GM12872 (cell line): ENCODE measurements around the gene PTPRM.

ENCODE experiments used
- TF ChIP-seq, protein P1 (sequence below): IDR thresholded peaks from 3 replicates; pipeline ENCODE4 v1.5.1; 2011; ENCODE audit warnings: low read depth, mild to moderate bottlenecking, low read length, moderate library complexity; ENCODE audit not compliant: insufficient read depth

PTPRM gene

DNA sequence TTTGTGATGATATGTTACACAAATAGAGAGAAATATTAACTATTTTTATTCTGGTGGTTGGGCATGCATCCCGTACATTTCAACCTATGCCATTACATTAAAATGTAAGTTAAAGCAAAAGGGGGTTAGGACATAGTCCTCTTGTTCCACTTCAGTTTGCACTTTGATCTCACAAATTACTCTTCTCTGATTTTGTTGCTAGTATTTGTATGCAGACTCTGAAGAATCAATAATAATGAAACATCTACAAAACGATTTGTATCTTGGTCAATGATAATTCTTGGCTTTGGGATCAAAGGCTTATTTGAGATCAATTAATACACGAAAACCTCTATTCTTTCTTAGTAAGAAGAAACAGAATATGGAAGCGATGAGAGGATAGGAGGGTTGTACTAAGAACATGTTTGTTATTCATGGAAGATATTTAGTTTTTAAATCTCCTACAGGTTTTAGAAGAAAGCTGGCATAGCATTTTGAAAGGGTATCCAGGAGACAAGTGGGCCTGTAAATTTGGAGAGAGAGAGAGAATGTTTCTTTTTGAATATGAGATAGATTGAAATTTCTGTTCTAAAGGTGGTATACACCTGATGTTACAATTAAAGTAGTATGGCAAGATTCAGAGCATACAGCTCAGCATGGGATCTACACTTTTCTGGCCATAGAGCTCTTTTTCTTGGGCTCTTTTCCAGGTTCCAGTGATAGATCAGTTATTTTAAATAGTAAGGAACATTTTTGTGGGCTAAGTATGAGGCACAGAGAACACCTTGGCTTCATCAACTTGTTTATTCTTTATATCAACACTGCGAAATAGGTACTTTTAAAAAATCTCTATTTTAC, 347.9 kb downstream of the PTPRM start:
- TF ChIP-seq, protein P1, sequence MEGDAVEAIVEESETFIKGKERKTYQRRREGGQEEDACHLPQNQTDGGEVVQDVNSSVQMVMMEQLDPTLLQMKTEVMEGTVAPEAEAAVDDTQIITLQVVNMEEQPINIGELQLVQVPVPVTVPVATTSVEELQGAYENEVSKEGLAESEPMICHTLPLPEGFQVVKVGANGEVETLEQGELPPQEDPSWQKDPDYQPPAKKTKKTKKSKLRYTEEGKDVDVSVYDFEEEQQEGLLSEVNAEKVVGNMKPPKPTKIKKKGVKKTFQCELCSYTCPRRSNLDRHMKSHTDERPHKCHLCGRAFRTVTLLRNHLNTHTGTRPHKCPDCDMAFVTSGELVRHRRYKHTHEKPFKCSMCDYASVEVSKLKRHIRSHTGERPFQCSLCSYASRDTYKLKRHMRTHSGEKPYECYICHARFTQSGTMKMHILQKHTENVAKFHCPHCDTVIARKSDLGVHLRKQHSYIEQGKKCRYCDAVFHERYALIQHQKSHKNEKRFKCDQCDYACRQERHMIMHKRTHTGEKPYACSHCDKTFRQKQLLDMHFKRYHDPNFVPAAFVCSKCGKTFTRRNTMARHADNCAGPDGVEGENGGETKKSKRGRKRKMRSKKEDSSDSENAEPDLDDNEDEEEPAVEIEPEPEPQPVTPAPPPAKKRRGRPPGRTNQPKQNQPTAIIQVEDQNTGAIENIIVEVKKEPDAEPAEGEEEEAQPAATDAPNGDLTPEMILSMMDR: no peak

DNA sequence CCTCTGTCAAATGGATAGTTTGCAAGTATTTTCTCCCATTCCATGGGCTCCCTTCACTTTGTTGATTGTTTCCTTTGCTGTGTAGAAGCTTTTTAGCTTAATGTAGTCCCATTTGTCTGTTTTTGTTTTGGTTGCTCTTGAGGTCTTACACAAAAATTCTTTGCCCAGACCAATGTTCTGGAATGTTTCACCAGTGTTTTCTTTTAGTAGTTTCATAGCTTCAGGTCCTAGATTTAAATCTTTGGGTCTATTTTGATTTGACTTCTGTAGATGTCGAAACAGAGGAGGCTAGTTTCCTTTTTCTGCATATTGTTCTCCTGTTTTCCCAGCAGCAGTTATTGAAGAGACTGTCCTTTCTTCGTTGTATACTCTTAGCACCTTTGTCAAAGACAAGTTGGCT, 351.6 kb downstream of the PTPRM start:
- TF ChIP-seq, protein P1: no peak

DNA sequence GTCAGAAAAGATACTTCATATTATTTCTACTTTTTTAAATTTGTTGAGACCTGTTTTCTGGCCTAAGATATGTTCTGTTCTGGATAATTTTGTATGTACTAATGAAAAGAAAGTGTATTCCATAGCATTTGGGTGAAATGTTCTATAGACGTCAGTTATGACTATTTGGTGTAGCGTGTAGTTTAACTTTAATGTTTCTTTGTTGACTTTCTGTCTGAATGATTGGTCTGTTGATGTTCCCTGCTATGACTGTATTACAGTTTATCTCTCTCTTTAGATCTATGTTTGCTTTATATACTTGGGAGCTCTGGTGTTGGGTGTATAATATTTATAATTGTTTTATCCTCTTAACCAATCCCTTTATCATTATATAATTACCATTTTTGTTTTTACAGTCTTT, 352.4 kb downstream of the PTPRM start:
- TF ChIP-seq, protein P1: no peak

DNA sequence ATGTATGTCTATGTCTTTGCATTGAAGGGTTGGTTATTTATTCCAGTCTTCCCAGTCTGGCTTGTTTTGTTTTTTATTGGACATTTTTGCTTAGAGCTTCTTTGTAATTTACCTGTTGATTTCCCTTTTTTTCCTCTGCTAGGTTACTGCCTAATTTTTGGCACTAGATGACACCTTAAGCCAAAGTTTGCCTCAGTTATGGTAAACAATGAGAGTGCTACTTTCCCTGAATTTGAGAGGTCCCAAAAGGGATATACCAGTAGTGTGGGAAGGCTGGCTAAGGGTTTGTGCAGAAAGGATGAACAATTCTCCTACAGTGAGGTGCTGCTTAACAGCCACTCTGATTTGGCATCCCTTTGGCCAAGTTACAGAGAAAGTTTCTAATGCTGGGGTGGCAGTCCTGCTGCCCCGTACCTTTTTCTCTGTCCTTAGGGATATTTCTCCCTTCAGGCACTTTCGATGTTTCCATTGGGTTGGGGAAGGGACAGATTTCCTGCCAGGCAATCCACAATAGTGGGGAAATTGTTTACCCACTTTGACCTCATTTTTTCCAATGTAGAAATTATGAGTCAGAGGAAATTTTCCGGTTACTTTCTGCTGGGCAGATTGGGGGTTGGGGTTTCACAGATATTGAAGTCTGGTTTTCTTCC, 354.9 kb downstream of the PTPRM start:
- TF ChIP-seq, protein P1: no peak

DNA sequence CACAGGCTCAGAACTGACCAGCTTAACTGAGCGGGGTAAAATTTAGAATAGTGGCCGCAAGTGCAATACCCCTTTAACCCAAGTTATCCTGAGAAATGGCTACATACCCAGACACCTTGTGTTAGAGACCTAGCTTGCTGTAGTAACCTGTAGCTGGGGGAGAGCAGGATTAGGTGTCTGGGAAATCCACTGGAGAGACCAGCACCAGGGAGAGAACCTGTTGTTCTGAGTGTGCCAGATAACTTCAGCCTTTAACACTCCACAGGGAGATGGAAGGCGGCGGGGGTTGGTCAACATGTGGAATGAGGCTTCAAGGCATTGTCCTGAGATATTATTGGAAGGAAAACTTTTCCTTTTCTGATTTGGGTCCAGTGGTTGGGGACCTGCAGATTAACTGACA, 356.0 kb downstream of the PTPRM start:
- TF ChIP-seq, protein P1: no peak

DNA sequence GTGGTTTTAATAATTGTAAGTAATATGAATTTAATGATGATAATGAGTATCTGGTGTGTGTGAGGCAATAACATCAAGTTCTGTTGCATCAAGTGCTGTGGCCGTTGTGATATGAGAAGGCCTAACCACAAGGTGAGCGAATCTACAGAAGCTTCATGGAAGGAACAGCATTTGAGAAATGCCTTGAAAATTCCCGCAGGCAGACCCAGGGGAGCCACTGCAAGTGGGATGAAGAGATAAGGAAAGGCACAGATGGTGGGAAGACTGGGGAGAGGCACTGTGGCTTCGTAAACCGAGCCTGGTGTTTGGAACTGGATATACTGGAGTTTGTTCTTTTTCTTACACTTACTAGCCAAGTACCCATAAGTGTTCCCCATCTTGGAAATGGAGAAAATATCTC, 357.5 kb downstream of the PTPRM start:
- TF ChIP-seq, protein P1: no peak

DNA sequence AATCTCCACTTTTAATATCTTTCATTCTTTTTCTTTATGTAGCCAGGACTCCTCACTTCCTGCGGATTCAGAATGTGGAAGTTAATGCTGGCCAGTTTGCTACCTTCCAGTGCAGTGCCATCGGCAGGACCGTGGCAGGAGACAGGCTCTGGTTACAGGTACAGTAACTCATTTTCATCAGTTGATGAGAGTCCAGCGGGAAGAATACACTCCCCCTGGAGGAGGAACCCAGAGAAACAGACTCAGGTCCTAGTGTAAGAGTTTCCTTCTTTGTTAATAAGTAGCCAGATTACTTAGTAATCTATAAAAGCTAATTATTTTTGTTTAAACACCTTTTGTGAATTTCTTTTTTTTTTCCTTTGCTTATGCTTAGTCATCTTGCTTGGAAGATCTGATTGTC, 359.4 kb downstream of the PTPRM start:
- TF ChIP-seq, protein P1: no peak
